Mesendoderm (in vitro differentiated cells): Measurements from ENCODE around the gene SPI1.
"Not testable (repeated sequence)": the region's sequence is repeated elsewhere in the genome, so short reads cannot be mapped to it uniquely, and the experiment has no call there.

Experiments used
- DNase-seq: peaks from one replicate; pipeline ENCODE4 v3.0.0; 2013
- H2AK5ac ChIP-seq: 2 replicates; pipeline ENCODE4 v1.6.1; 2013; ENCODE audit warnings: low read length, inconsistent platforms
- H2BK120ac ChIP-seq: 2 replicates; pipeline ENCODE4 v1.6.1; 2013; ENCODE audit warnings: low read depth, mild to moderate bottlenecking, low read length, moderate library complexity, mixed read lengths
- H2BK15ac ChIP-seq: replicated peaks from 2 replicates; pipeline ENCODE4 v1.6.1; 2013; ENCODE audit warnings: low read depth, mild to moderate bottlenecking, moderate library complexity
- H2BK5ac ChIP-seq: 2 replicates; pipeline ENCODE4 v1.6.1; 2013; ENCODE audit warnings: low read length, inconsistent platforms
- H3K18ac ChIP-seq: 2 replicates; pipeline ENCODE4 v1.6.1; 2013; ENCODE audit warnings: mild to moderate bottlenecking, low read length, mixed read lengths
- H3K23ac ChIP-seq: one replicate; pipeline ENCODE4 v1.6.1; 2013; ENCODE audit warnings: low read length
- H3K27ac ChIP-seq: 2 replicates; pipeline ENCODE4 v1.5.1; 2013; ENCODE audit warnings: low read depth, mild to moderate bottlenecking, inconsistent platforms, low read length, moderate library complexity
- H3K27me3 ChIP-seq: 2 replicates; pipeline ENCODE4 v1.6.1; 2013; ENCODE audit warnings: low read length, control low read depth, mild to moderate bottlenecking, inconsistent platforms; ENCODE audit not compliant: insufficient read depth, poor library complexity
- H3K36me3 ChIP-seq: 2 replicates; pipeline ENCODE4 v1.6.1; 2013; ENCODE audit warnings: low read length, inconsistent platforms; ENCODE audit not compliant: control insufficient read depth, insufficient read depth
- H3K4ac ChIP-seq: one replicate; pipeline ENCODE4 v1.6.1; 2013; ENCODE audit warnings: low read depth, mild to moderate bottlenecking, low read length, moderate library complexity
- H3K4me1 ChIP-seq: 2 replicates; pipeline ENCODE4 v1.6.1; 2013; ENCODE audit warnings: low read depth, low read length, inconsistent platforms; ENCODE audit not compliant: control insufficient read depth
- H3K4me2 ChIP-seq: 2 replicates; pipeline ENCODE4 v1.6.1; 2013; ENCODE audit warnings: low read length
- H3K4me3 ChIP-seq: 2 replicates; pipeline ENCODE4 v1.5.1; 2013; ENCODE audit warnings: mild to moderate bottlenecking, low read length
- H3K56ac ChIP-seq: one replicate; pipeline ENCODE4 v1.6.1; 2013; ENCODE audit warnings: low read length
- H3K79me1 ChIP-seq: 2 replicates; pipeline ENCODE4 v1.6.1; 2013; ENCODE audit warnings: low read length, inconsistent platforms
- H3K79me2 ChIP-seq: 2 replicates; pipeline ENCODE4 v1.6.1; 2013; ENCODE audit warnings: mild to moderate bottlenecking, low read length; ENCODE audit not compliant: control insufficient read depth, insufficient read depth
- H3K9ac ChIP-seq: 2 replicates; pipeline ENCODE4 v1.6.1; 2013; ENCODE audit warnings: low read length, inconsistent platforms
- H4K5ac ChIP-seq: one replicate; pipeline ENCODE4 v1.6.1; 2013; ENCODE audit warnings: low read length
- H4K8ac ChIP-seq: one replicate; pipeline ENCODE4 v1.6.1; 2013; ENCODE audit warnings: low read depth, mild to moderate bottlenecking, control low read depth, low read length, moderate library complexity
- WGBS: extraction: QIAGEN DNeasy Blood & Tissue Kit; methylation state at CpG from one replicate; pipeline ENCODE4 v1.1.7; 2013; ENCODE audit warnings: low lambda C conversion rate, missing lambda C conversion rate; ENCODE audit not compliant: insufficient coverage; ENCODE audit errors: extremely low coverage; 5-methylcytosine and 5-hydroxymethylcytosine counted together

SPI1 gene

GRCh38 chr11:47334699-47335411 is 43.5 kb downstream of the SPI1 start:
- H3K4me3 ChIP-seq, H3K4me1 ChIP-seq, H4K5ac ChIP-seq, H2BK5ac ChIP-seq, DNase-seq, H3K79me2 ChIP-seq, H3K36me3 ChIP-seq, H4K8ac ChIP-seq, H3K18ac ChIP-seq, H3K4ac ChIP-seq, H3K27me3 ChIP-seq, H3K9ac ChIP-seq, H2BK120ac ChIP-seq, H3K79me1 ChIP-seq, H3K23ac ChIP-seq, H3K56ac ChIP-seq, H2AK5ac ChIP-seq, H3K27ac ChIP-seq, H2BK15ac ChIP-seq, H3K4me2 ChIP-seq: not testable (repeated sequence)
- WGBS, result no CpG with 5 or more reads among the region's 16 CpGs

GRCh38 chr11:47333886-47334443 is 44.4 kb downstream of the SPI1 start:
- Histone ChIP-seq H3K18ac (no peak overlapping the region), H3K4ac (no peak overlapping the region), H3K27me3 (no peaks in the 10 kb centered on the region), H3K9ac (no peak overlapping the region), H2BK15ac (no peak overlapping the region), H3K27ac (no peak overlapping the region), H3K36me3 (peaks cover 3% of the 10 kb centered on the region), H3K56ac (no peak overlapping the region), H3K4me3 (no peak overlapping the region), H3K79me1 (no peaks in the 10 kb centered on the region), H4K8ac (no peak overlapping the region), H3K4me2 (no peak overlapping the region), H3K23ac (no peak overlapping the region), H4K5ac (no peak overlapping the region), H3K4me1 (no peaks in the 10 kb centered on the region), H3K79me2 (no peaks in the 10 kb centered on the region), H2AK5ac (no peak overlapping the region), H2BK120ac (no peak overlapping the region), H2BK5ac (no peak overlapping the region)
- WGBS, result no CpG with 5 or more reads among the region's 8 CpGs
- DNase-seq, result no peak

- Histone ChIP-seq H3K9ac (no peak overlapping the region), H2BK15ac (no peak overlapping the region), H3K4ac (no peak overlapping the region), H2BK120ac (no peak overlapping the region), H3K27ac (no peak overlapping the region), H4K8ac (no peak overlapping the region), H3K79me1 (no peaks in the 10 kb centered on the region), H3K4me2 (no peak overlapping the region), H2BK5ac (no peak overlapping the region), H3K4me1 (no peaks in the 10 kb centered on the region), H3K27me3 (no peaks in the 10 kb centered on the region), H3K56ac (no peak overlapping the region), H3K23ac (no peak overlapping the region), H3K36me3 (peaks cover 3% of the 10 kb centered on the region), H3K79me2 (no peaks in the 10 kb centered on the region), H2AK5ac (no peak overlapping the region), H3K4me3 (no peak overlapping the region), H3K18ac (no peak overlapping the region), H4K5ac (no peak overlapping the region)
- DNase-seq, result no peak
- no CpG with 5 or more reads among the region's 14 CpGs for WGBS
Observed at GRCh38 chr11:47333526-47333845, 44.9 kb downstream of the SPI1 start.

- Histone ChIP-seq H3K23ac (no peak overlapping the region), H3K79me2 (no peaks in the 10 kb centered on the region), H3K18ac (no peak overlapping the region), H3K27me3 (no peaks in the 10 kb centered on the region), H2BK15ac (no peak overlapping the region), H3K27ac (no peak overlapping the region), H3K56ac (no peak overlapping the region), H3K4me2 (no peak overlapping the region), H3K9ac (no peak overlapping the region), H3K4ac (no peak overlapping the region), H4K8ac (no peak overlapping the region), H3K36me3 (peaks cover 3% of the 10 kb centered on the region), H4K5ac (no peak overlapping the region), H2BK5ac (no peak overlapping the region), H3K79me1 (no peaks in the 10 kb centered on the region), H2BK120ac (no peak overlapping the region), H3K4me1 (no peaks in the 10 kb centered on the region), H3K4me3 (no peak overlapping the region), H2AK5ac (no peak overlapping the region)
- no peak for DNase-seq
- no CpG with 5 or more reads among the region's 20 CpGs for WGBS
Observed at GRCh38 chr11:47332791-47333525, 45.4 kb downstream of the SPI1 start.

- Histone ChIP-seq H3K18ac (no peak overlapping the region), H3K56ac (no peak overlapping the region), H3K79me1 (no peaks in the 10 kb centered on the region), H3K4me1 (no peaks in the 10 kb centered on the region), H3K9ac (no peak overlapping the region), H3K4me2 (no peak overlapping the region), H3K4me3 (no peak overlapping the region), H3K36me3 (peaks cover 3% of the 10 kb centered on the region), H3K27me3 (no peaks in the 10 kb centered on the region), H2BK5ac (no peak overlapping the region), H2AK5ac (no peak overlapping the region), H4K5ac (no peak overlapping the region), H3K4ac (no peak overlapping the region), H2BK120ac (no peak overlapping the region), H3K23ac (no peak overlapping the region), H3K79me2 (no peaks in the 10 kb centered on the region), H3K27ac (no peak overlapping the region), H4K8ac (no peak overlapping the region), H2BK15ac (no peak overlapping the region)
- WGBS, result no CpG with 5 or more reads among the region's 13 CpGs
- no peak for DNase-seq
Observed at GRCh38 chr11:47332303-47332711, 46.0 kb downstream of the SPI1 start.
